BJ (cell line): Measurements from ENCODE around the gene BIRC7. TPM values are rescaled to one million over a fixed set of nuclear protein-coding genes. Genes with fewer than 3 reads are reported as not detected.

ENCODE experiments used
- CTCF ChIA-PET: fragments of 350-600 bp; formaldehyde crosslinking; extraction: SDS; loops from one replicate; lab custom pipeline; 2021; ENCODE audit warnings: antibody characterized with exemption, inconsistent platforms; lab: Yijun Ruan, JAX
- POLR2A ChIA-PET: fragments of 300-600 bp; sonication (Branson Sonifier 250); formaldehyde crosslinking; extraction: SDS; loops from one replicate; lab custom pipeline; 2021; ENCODE audit warnings: antibody characterized with exemption; lab: Charles Lee
- DNase-seq: peaks from one replicate; pipeline ENCODE4 v3.0.0-alpha.2; 2011; ENCODE audit warnings: low read depth
- H3K27me3 ChIP-seq: 2 replicates; pipeline ENCODE4 v1.6.0; 2011; ENCODE audit warnings: low read length; ENCODE audit not compliant: control insufficient read depth, insufficient read depth
- H3K36me3 ChIP-seq: 2 replicates; pipeline ENCODE4 v1.5.1; 2011; ENCODE audit warnings: low read length; ENCODE audit not compliant: control insufficient read depth, insufficient read depth
- H3K4me3 ChIP-seq: 2 replicates; pipeline ENCODE4 v1.5.1; 2011; ENCODE audit warnings: low read depth, mild to moderate bottlenecking, control low read depth, low read length
- polyA plus RNA-seq: library from polyadenylated mRNA; depleted of rRNA; stranded (reverse); fragments of >200 nt; gene quantifications from 2 replicates; pipeline ENCODE4 v1.2.3, GENCODE V29; 2011
- TF ChIP-seq, protein P1 (sequence below): IDR thresholded peaks from 2 replicates; pipeline ENCODE4 v1.5.1; 2011; ENCODE audit warnings: low read depth, mild to moderate bottlenecking, control low read depth, inconsistent platforms, low read length, moderate library complexity; ENCODE audit not compliant: insufficient read depth

BIRC7 gene
- polyA plus RNA-seq, 1 experiment, result not detected

DNA sequence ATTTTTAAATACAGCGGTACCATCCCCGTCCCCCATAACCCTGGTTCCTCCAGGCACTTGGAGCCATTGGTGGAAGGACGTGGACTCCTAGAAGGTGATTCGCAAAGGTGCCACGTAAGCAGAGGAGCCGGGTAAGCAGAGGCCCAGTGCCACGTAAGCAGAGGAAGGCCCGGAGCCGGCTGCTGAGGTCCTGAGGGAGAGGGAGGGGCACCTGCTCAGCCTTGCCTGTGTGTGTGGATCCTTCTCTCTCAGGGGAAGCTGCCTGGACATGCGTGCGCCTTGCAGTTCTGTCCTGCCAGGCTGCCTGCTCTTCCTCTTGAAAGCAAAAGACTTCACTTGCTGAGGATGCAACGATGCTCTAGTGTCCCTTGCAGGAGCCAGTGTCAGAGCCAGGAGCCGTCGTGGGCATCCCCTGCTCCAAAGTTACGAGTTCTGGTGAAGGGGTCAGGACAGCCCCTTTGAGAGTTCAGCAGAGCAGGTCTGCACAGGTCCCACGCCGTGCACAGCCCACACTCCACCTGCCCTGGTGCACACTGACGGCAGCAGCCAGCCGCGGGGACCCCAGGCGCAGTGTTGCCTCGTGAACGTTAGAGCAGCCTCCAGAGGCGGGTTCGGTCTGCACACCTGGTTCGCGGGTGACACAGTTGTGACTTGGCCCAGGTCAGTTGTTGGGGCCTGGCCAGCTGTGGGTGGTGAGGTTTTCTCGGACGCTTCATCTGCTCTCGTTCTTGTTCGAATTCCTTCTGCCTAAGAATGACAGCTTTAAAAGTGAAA, 20.4 kb downstream of the BIRC7 start:
- no peak overlapping the region for H3K4me3 ChIP-seq
- TF ChIP-seq, protein P1, sequence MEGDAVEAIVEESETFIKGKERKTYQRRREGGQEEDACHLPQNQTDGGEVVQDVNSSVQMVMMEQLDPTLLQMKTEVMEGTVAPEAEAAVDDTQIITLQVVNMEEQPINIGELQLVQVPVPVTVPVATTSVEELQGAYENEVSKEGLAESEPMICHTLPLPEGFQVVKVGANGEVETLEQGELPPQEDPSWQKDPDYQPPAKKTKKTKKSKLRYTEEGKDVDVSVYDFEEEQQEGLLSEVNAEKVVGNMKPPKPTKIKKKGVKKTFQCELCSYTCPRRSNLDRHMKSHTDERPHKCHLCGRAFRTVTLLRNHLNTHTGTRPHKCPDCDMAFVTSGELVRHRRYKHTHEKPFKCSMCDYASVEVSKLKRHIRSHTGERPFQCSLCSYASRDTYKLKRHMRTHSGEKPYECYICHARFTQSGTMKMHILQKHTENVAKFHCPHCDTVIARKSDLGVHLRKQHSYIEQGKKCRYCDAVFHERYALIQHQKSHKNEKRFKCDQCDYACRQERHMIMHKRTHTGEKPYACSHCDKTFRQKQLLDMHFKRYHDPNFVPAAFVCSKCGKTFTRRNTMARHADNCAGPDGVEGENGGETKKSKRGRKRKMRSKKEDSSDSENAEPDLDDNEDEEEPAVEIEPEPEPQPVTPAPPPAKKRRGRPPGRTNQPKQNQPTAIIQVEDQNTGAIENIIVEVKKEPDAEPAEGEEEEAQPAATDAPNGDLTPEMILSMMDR, result no peak
- peaks cover 58% of the 10 kb centered on the region for H3K27me3 ChIP-seq
- H3K36me3 ChIP-seq, result no peaks in the 10 kb centered on the region
- ChIA-PET CTCF (interaction anchor here (1.0 to 2.0 kb wide), 4 partner anchors 21 to 54 kb away, joined by 3 to 5 read pairs (median 3); no protein-coding TSS in a partner anchor), POLR2A (no interaction called here)
- no peak for DNase-seq

DNA sequence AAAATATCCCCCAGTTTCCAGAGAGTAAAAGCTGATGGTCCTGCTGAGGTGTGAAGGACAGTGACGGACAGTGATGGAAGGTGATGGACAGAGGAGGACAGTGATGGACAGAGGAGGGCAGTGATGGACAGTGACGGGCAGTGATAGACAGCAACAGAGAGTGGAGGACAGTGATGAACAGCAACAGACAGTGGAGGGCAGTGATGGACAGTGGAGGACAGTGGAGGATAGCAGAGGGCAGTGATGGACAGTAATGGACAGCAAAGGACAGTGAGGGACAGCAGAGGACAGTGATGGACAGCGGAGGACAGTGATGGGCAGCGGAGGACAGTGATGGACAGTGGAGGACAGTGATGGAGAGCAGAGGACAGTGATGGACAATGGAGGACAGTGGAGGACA, 21.2 kb downstream of the BIRC7 start:
- TF ChIP-seq, protein P1, result no peak
- H3K27me3 ChIP-seq, result peaks cover 66% of the 10 kb centered on the region
- no peak overlapping the region for H3K4me3 ChIP-seq
- H3K36me3 ChIP-seq, result no peaks in the 10 kb centered on the region
- no peak for DNase-seq
- ChIA-PET POLR2A (no interaction called here), CTCF (interaction anchor here (1.0 to 2.0 kb wide), 3 partner anchors 22 to 53 kb away, joined by 3 to 5 read pairs (median 3); no protein-coding TSS in a partner anchor)

DNA sequence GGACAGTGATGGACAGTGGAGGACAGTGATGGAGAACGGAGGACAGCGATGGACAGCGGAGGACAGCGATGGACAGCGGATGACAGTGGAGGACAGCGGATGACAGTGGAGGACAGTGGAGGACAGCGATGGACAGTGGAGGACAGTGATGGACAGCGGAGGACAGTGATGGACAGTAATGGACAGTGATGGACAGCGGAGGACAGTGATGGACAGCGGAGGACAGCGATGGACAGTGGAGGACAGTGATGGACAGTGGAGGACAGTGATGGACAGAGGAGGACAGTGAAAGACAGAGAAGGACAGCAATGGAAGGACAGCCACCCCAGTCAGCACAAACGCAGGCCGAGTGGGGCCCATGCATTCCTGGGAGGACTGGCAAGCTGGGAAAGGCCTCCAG, 21.9 kb downstream of the BIRC7 start:
- H3K4me3 ChIP-seq, result no peak overlapping the region
- ChIA-PET CTCF (no interaction called here), POLR2A (no interaction called here)
- TF ChIP-seq, protein P1, result no peak
- peaks cover 66% of the 10 kb centered on the region for H3K27me3 ChIP-seq
- H3K36me3 ChIP-seq, result no peaks in the 10 kb centered on the region
- DNase-seq, result no peak

DNA sequence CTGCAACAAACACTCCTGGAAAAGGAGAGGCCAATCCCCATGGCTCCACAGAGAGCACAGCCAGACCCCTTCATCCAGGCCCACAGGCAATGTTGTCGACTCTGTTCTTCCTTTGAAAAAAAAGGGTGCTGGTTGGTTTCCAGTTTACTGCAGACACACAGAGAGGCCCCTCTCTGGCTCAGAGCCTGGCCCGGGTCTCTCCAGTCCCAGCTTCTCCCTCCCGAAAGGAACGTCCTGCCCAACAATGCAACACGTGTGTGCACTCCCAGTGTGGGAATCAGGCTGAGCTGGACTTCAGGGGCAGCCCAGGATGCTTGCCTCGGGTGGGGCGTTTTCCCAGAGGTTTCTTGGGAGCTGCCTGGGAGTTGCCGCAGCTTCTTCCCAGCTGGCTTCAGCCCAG, 23.1 kb downstream of the BIRC7 start:
- no peaks in the 10 kb centered on the region for H3K36me3 ChIP-seq
- H3K4me3 ChIP-seq, result no peak overlapping the region
- CTCF ChIA-PET, result interaction anchor here (1.1 to 2.6 kb wide), 3 partner anchors 26 to 75 kb away, joined by 3 to 14 read pairs (median 5); no protein-coding TSS in a partner anchor
- TF ChIP-seq, protein P1, result no peak
- POLR2A ChIA-PET, result no interaction called here
- H3K27me3 ChIP-seq, result peaks cover 63% of the 10 kb centered on the region
- DNase-seq, result no peak

DNA sequence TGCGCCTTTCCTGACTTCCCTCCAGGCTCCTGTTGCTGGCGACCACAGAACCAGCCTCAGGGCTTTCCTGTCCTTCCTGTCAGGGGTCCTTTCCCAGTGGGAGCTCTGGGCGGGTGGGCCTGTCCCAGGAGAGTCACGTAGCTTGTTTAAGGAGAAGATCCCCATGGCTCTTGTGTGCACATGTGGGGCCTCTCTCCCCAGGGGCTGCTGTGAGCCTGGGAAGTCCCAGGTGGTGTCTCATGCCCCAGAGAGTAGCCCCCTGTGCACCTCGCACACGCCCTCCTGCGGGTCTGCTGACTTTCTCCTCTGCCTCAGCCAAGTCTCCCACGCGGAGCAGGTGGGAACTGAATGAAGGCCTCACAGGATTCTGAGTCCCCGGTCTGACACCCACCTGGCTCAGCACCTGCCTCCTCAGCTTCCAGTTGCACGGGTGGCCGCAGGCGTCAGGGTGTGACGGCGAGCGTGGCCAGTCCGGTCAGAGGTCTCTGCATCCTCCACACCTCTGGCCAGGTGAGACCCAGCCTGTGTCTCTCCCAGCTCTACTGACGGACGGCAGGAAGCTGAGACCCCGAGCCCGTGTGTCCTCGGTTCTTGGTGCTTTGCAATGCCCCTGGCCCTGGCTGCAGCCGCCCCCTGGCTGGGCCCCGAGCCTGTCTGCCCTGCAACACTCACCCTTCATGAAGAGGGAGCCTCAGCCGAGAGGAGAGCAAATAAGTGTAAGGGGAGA, 24.2 kb downstream of the BIRC7 start:
- ChIA-PET CTCF (interaction anchor here (0.7 to 2.6 kb wide), 4 partner anchors 9 to 76 kb away, joined by 3 to 14 read pairs (median 4); no protein-coding TSS in a partner anchor), POLR2A (no interaction called here)
- TF ChIP-seq, protein P1, result no peak
- H3K4me3 ChIP-seq, result no peak overlapping the region
- H3K36me3 ChIP-seq, result no peaks in the 10 kb centered on the region
- H3K27me3 ChIP-seq, result peaks cover 66% of the 10 kb centered on the region
- no peak for DNase-seq
